ENCODE results near the gene DUSP6. TPM values are rescaled to one million over a fixed set of nuclear protein-coding genes. Genes with fewer than 3 reads are reported as not detected.

The DUSP6 gene
- total and polyA plus RNA-seq, 2 of the 8 experiments (the other 6 are each of a cell fraction or from before 2014, with no cell fraction given): 99.3 to 179 TPM

- POLR2A ChIA-PET (ENCODE audit: partially characterized antibody): no interaction called here
- TF ChIP-seq TCF12 (IDR thresholded peaks at IDR 0.05; ENCODE audit: low read depth, low read length) (no peak), RNF2 (IDR thresholded peaks at IDR 0.05; ENCODE audit: borderline replicate concordance, low read depth, low read length, missing control alignments, poor library complexity, severe bottlenecking) (no peak), POU5F1 (IDR thresholded peaks at IDR 0.05; ENCODE audit: low read depth, low read length) (no peak), EGR1 (IDR thresholded peaks at IDR 0.05; ENCODE audit: borderline replicate concordance, low read depth, low read length) (no peak)
Measured at GRCh38 chr12:89391726-89392336, 39.5 kb upstream of the DUSP6 start.

More at GRCh38 chr12:89391726-89392336, 39.5 kb upstream of the DUSP6 start:
- no peak overlapping the region for H3K4ac ChIP-seq (replicated peaks; ENCODE audit: insufficient read length, low read depth, low read length)
- H2BK20ac ChIP-seq (ENCODE audit: low read length): no peak overlapping the region
- no peak overlapping the region for H3K18ac ChIP-seq (ENCODE audit: extremely low read depth, low read length)
- no peak overlapping the region for H3K4me2 ChIP-seq (ENCODE audit: insufficient read depth in 1 of 2, low read depth in 2 of 2, low read length in 2 of 2)
- no peak overlapping the region for H2BK5ac ChIP-seq (ENCODE audit: low read depth, low read length)
- H3K79me2 ChIP-seq (ENCODE audit: control insufficient read depth in 1 of 2, insufficient read depth in 2 of 2, low read length in 2 of 2): no peaks in the 10 kb centered on the region
- H3K79me1 ChIP-seq (ENCODE audit: low read depth, low read length): no peaks in the 10 kb centered on the region
- H2AK5ac ChIP-seq (ENCODE audit: low read depth, low read length): no peak overlapping the region
- DNase-seq (ENCODE audit: low read depth in 1 of 2, low spot score in 2 of 2): no peak
- no peaks in the 10 kb centered on the region for H3K9me3 ChIP-seq (ENCODE audit: insufficient read depth in 2 of 2, low read depth in 1 of 2, low read length in 1 of 2)
- H3K4me1 ChIP-seq (replicated peaks in 1 of 4; ENCODE audit: control insufficient read depth in 3 of 4, insufficient read depth in 4 of 4, low read length in 3 of 4): no peaks in the 10 kb centered on the region
- no peak overlapping the region for H3K14ac ChIP-seq (ENCODE audit: insufficient read length)
- no peak overlapping the region for H4K8ac ChIP-seq (ENCODE audit: extremely low read depth, insufficient read depth, low read length)
- no peaks in the 10 kb centered on the region for H3K27me3 ChIP-seq (replicated peaks in 1 of 4; ENCODE audit: control insufficient read depth in 3 of 4, extremely low read depth in 1 of 4, insufficient read depth in 3 of 4, low read length in 3 of 4)
- no peak overlapping the region for H2BK120ac ChIP-seq (replicated peaks; ENCODE audit: low read depth, low read length)
- FAIRE-seq: no peak
- H3K23me2 ChIP-seq (ENCODE audit: low read depth, low read length): 0 out of 2 replicates have a peak, but pooled peaks cover 1% of the 10 kb centered on the region
- no peaks in the 10 kb centered on the region for H4K20me1 ChIP-seq (replicated peaks in 1 of 2; ENCODE audit: control insufficient read depth in 1 of 2, insufficient read depth in 2 of 2, low read length in 2 of 2)
- no peak overlapping the region for H2BK15ac ChIP-seq (ENCODE audit: low read length)
- no peak overlapping the region for H3K9ac ChIP-seq (replicated peaks in 1 of 4; ENCODE audit: extremely low read depth in 1 of 4, low read depth in 3 of 4, low read length in 3 of 4)
- CTCF ChIA-PET (ENCODE audit: partially characterized antibody): no interaction called here
- WGBS, 2 experiments (ENCODE audit: extremely low coverage in 1 of 2, insufficient coverage in 1 of 2, insufficient read length in 1 of 2, insufficient replicate concordance in 2 of 2, low coverage in 1 of 2, low lambda C conversion rate in 2 of 2, missing lambda C conversion rate in 1 of 2): 92% methylated on average over 6 of the region's 6 CpGs; no CpG with 5 or more reads in 1 of the 2 experiments
- H3K23ac ChIP-seq (ENCODE audit: insufficient read length): no peak overlapping the region
- no peak overlapping the region for H3K27ac ChIP-seq (ENCODE audit: low read depth, low read length)
- no peak overlapping the region for H3K56ac ChIP-seq (replicated peaks; ENCODE audit: insufficient read length, low read depth, low read length)
- H3K4me3 ChIP-seq (ENCODE audit: extremely low read depth in 1 of 4, insufficient read depth in 2 of 4, low read depth in 3 of 4, low read length in 4 of 4): no peak overlapping the region
- H4K91ac ChIP-seq (replicated peaks; ENCODE audit: insufficient read length, low read length): no peak overlapping the region
- no peak overlapping the region for H2BK12ac ChIP-seq (ENCODE audit: low read depth, low read length)
- H3K36me3 ChIP-seq (ENCODE audit: control insufficient read depth in 2 of 4, insufficient read depth in 4 of 4, low read length in 3 of 4): no peaks in the 10 kb centered on the region
- H4K5ac ChIP-seq (ENCODE audit: insufficient read length, low read depth, low read length): no peak overlapping the region
- no peak overlapping the region for H2AFZ ChIP-seq (ENCODE audit: low read length)
